ENCODE data around the gene MEF2A.

Gene MEF2A

GRCh38 chr15:99566157-99566897, 543 bp downstream of the MEF2A start:
- CTCF ChIA-PET = interaction anchor here (0.6 to 4.2 kb wide), 5 partner anchors 136 to 280 kb away, joined by 3 to 30 read pairs (median 4); no protein-coding TSS in a partner anchor
- POLR2A ChIA-PET = interaction anchor here (0.8 to 1.4 kb wide), 4 partner anchors 55 to 242 kb away, joined by 3 read pairs; no protein-coding TSS in a partner anchor
- TF ChIP-seq, protein P1, sequence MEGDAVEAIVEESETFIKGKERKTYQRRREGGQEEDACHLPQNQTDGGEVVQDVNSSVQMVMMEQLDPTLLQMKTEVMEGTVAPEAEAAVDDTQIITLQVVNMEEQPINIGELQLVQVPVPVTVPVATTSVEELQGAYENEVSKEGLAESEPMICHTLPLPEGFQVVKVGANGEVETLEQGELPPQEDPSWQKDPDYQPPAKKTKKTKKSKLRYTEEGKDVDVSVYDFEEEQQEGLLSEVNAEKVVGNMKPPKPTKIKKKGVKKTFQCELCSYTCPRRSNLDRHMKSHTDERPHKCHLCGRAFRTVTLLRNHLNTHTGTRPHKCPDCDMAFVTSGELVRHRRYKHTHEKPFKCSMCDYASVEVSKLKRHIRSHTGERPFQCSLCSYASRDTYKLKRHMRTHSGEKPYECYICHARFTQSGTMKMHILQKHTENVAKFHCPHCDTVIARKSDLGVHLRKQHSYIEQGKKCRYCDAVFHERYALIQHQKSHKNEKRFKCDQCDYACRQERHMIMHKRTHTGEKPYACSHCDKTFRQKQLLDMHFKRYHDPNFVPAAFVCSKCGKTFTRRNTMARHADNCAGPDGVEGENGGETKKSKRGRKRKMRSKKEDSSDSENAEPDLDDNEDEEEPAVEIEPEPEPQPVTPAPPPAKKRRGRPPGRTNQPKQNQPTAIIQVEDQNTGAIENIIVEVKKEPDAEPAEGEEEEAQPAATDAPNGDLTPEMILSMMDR (IDR thresholded peaks at IDR 0.05; ENCODE audit: insufficient read depth, low read length, missing control alignments) = no peak
- H3K4me3 ChIP-seq (ENCODE audit: low read depth, low read length) = peak overlapping the region; percentile 89
- no peak for DNase-seq (ENCODE audit: low read depth, low spot score)

GRCh38 chr15:99568625-99569352, 3.0 kb downstream of the MEF2A start:
- DNase-seq (ENCODE audit: low read depth, low spot score) = no peak
- TF ChIP-seq, protein P1 (IDR thresholded peaks at IDR 0.05; ENCODE audit: insufficient read depth, low read length, missing control alignments) = no peak
- CTCF ChIA-PET = interaction anchor here (1.0 to 4.2 kb wide), 7 partner anchors 13 to 197 kb away, joined by 3 to 30 read pairs (median 4); no protein-coding TSS in a partner anchor
- POLR2A ChIA-PET = interaction anchor here (1.3 kb wide), 1 partner anchor 245 kb away, joined by 4 read pairs; no protein-coding TSS in a partner anchor
- H3K4me3 ChIP-seq (ENCODE audit: low read depth, low read length) = no peak overlapping the region

DNA sequence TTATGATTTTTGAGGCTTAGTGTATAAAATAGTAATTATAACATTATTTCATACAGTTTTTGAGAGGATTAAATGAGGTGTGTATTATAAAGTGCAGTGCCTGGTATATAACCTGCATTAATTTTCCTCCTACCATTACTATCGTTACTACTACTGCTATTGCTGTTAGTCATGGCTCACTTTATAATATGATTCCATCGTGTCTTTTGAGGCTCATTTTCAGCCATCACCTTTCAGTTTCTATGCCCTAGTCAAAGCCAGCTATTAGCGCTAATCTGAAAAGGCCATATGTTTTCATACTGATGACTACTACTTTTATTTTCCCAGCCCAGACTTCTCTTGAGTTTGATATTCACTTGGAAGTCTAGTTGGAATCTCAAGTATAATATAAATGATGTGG, 5.5 kb downstream of the MEF2A start:
- DNase-seq (ENCODE audit: low read depth, low spot score) = no peak
- ChIA-PET CTCF (interaction anchor here (1.3 kb wide), 1 partner anchor 132 kb away, joined by 5 read pairs; no protein-coding TSS in a partner anchor), POLR2A (no interaction called here)
- H3K4me3 ChIP-seq (ENCODE audit: low read depth, low read length) = no peak overlapping the region
- TF ChIP-seq, protein P1 (IDR thresholded peaks at IDR 0.05; ENCODE audit: insufficient read depth, low read length, missing control alignments) = no peak

- POLR2A ChIA-PET = no interaction called here
- TF ChIP-seq, protein P1 (IDR thresholded peaks at IDR 0.05; ENCODE audit: insufficient read depth, low read length, missing control alignments) = no peak
- DNase-seq (ENCODE audit: low read depth, low spot score) = no peak
- CTCF ChIA-PET = interaction anchor here (1.0 kb wide), 1 partner anchor 131 kb away, joined by 4 read pairs; no protein-coding TSS in a partner anchor
- H3K4me3 ChIP-seq (ENCODE audit: low read depth, low read length) = no peak overlapping the region
Measured at GRCh38 chr15:99574048-99574447, 8.3 kb downstream of the MEF2A start.

- no peak overlapping the region for H3K4me3 ChIP-seq (ENCODE audit: low read depth, low read length)
- no peak for DNase-seq (ENCODE audit: low read depth, low spot score)
- TF ChIP-seq, protein P1 (IDR thresholded peaks at IDR 0.05; ENCODE audit: insufficient read depth, low read length, missing control alignments) = no peak
- CTCF ChIA-PET = interaction anchor here (1.0 kb wide), 1 partner anchor 130 kb away, joined by 4 read pairs; no protein-coding TSS in a partner anchor
- POLR2A ChIA-PET = no interaction called here
Measured at GRCh38 chr15:99574502-99574901, 8.7 kb downstream of the MEF2A start.

- DNase-seq (ENCODE audit: low read depth, low spot score) = no peak
- H3K4me3 ChIP-seq (ENCODE audit: low read depth, low read length) = no peak overlapping the region
- CTCF ChIA-PET = interaction anchor here (1.0 kb wide), 1 partner anchor 126 kb away, joined by 4 read pairs; no protein-coding TSS in a partner anchor
- POLR2A ChIA-PET = no interaction called here
- TF ChIP-seq, protein P1 (IDR thresholded peaks at IDR 0.05; ENCODE audit: insufficient read depth, low read length, missing control alignments) = no peak
Measured at GRCh38 chr15:99578809-99579208, 13.0 kb downstream of the MEF2A start.
